ENCODE data around the gene BMPR2. TPM values are rescaled to one million over a fixed set of nuclear protein-coding genes. Genes with fewer than 3 reads are reported as not detected.
"Not testable (repeated sequence)": the region's sequence is repeated elsewhere in the genome, so short reads cannot be mapped to it uniquely, and the experiment has no call there.

The BMPR2 gene
- 10 to 100 TPM in 1 of 2 experiments, 1 to 10 TPM in 1; 7.6 to 10.8 TPM for total RNA-seq

- no peaks in the 10 kb centered on the region for H3K27me3 Mint-ChIP-seq
- peak within 1 kb of the TSS; percentile 95 for H3K4me3 Mint-ChIP-seq
- ATAC-seq (peak; percentile 86), DNase-seq (peak; percentile 90)
- intact Hi-C loops (cut with DNase I, micrococcal nuclease) = loop anchor here (1.0 to 5.0 kb wide), 12 partner anchors 79 to 1159 kb away; partner anchors contain the start of genes CARF (in 1 of the 2), CYP20A1 (in 1 of the 2), FAM117B (in 1 of the 2) and NBEAL1 (in 1 of the 2)
- H3K9me3 Mint-ChIP-seq (ENCODE audit: low read depth) = no peaks in the 10 kb centered on the region
- ChIA-PET POLR2A (no interaction called here), CTCF (no interaction called here)
- peaks cover 5% of the 10 kb centered on the region for H3K36me3 Mint-ChIP-seq (ENCODE audit: low read depth)
- H3K27ac Mint-ChIP-seq = peak within 1 kb of the TSS; percentile 94
- H3K4me1 Mint-ChIP-seq = peaks cover 23% of the 10 kb centered on the region
Observed at GRCh38 chr2:202375609-202376408, at the start of gene BMPR2. TSS of gene BMPR2 (plus strand) at chr2:202376327. CDS start at chr2:202377475, 1,148 bp downstream.

- no peak for ATAC-seq
- POLR2A ChIA-PET = no interaction called here
- intact Hi-C loops (cut with DNase I, micrococcal nuclease) = no loop called here
- no peak for DNase-seq
- no peaks in the 10 kb centered on the region for H3K9me3 Mint-ChIP-seq (ENCODE audit: low read depth)
- H3K4me1 Mint-ChIP-seq = no peaks in the 10 kb centered on the region
- no peak overlapping the region for H3K4me3 Mint-ChIP-seq
- CTCF ChIA-PET = interaction anchor here (0.8 kb wide), 1 partner anchor 274 kb away, joined by 3 read pairs; no protein-coding TSS in a partner anchor
- H3K27ac Mint-ChIP-seq = no peak overlapping the region
- peaks cover 13% of the 10 kb centered on the region for H3K36me3 Mint-ChIP-seq (ENCODE audit: low read depth)
- H3K27me3 Mint-ChIP-seq = no peaks in the 10 kb centered on the region
Observed at GRCh38 chr2:202327858-202328257, 48.3 kb upstream of the BMPR2 start.

GRCh38 chr2:202335791-202336467 is 40.2 kb upstream of the BMPR2 start:
- intact Hi-C loops (cut with DNase I, micrococcal nuclease) = no loop called here
- no peak overlapping the region for H3K27ac Mint-ChIP-seq
- DNase-seq = no peak
- ChIA-PET CTCF (interaction anchor here (0.6 to 0.8 kb wide), 3 partner anchors 17 to 31 kb away, joined by 3 read pairs; no protein-coding TSS in a partner anchor), POLR2A (no interaction called here)
- no peaks in the 10 kb centered on the region for H3K4me1 Mint-ChIP-seq
- H3K9me3 Mint-ChIP-seq (ENCODE audit: low read depth) = no peaks in the 10 kb centered on the region
- no peaks in the 10 kb centered on the region for H3K27me3 Mint-ChIP-seq
- no peaks in the 10 kb centered on the region for H3K36me3 Mint-ChIP-seq (ENCODE audit: low read depth)
- H3K4me3 Mint-ChIP-seq = no peak overlapping the region
- no peak for ATAC-seq

- Mint-ChIP-seq H3K4me1 (no peaks in the 10 kb centered on the region), H3K36me3 (ENCODE audit: low read depth) (no peaks in the 10 kb centered on the region), H3K27ac (no peak overlapping the region), H3K9me3 (ENCODE audit: low read depth) (no peaks in the 10 kb centered on the region), H3K4me3 (no peak overlapping the region), H3K27me3 (no peaks in the 10 kb centered on the region)
- intact Hi-C loops (cut with DNase I, micrococcal nuclease) = no loop called here
- no peak for ATAC-seq
- POLR2A ChIA-PET = no interaction called here
- CTCF ChIA-PET = no interaction called here
- DNase-seq = no peak
Observed at GRCh38 chr2:202337151-202337550, 39.0 kb upstream of the BMPR2 start.

GRCh38 chr2:202337706-202338346 is 38.3 kb upstream of the BMPR2 start:
- ATAC-seq (no peak), DNase-seq (no peak)
- H3K4me3 Mint-ChIP-seq = no peak overlapping the region
- intact Hi-C loops (cut with DNase I, micrococcal nuclease) = no loop called here
- no peaks in the 10 kb centered on the region for H3K27me3 Mint-ChIP-seq
- no peak overlapping the region for H3K27ac Mint-ChIP-seq
- no peaks in the 10 kb centered on the region for H3K9me3 Mint-ChIP-seq (ENCODE audit: low read depth)
- no peaks in the 10 kb centered on the region for H3K4me1 Mint-ChIP-seq
- ChIA-PET CTCF (no interaction called here), POLR2A (interaction anchor here (0.6 kb wide), 1 partner anchor 37 kb away, joined by 4 read pairs; no protein-coding TSS in a partner anchor)
- no peaks in the 10 kb centered on the region for H3K36me3 Mint-ChIP-seq (ENCODE audit: low read depth)

GRCh38 chr2:202339071-202339870 is 36.9 kb upstream of the BMPR2 start:
- ATAC-seq (no peak), DNase-seq (no peak)
- no peaks in the 10 kb centered on the region for H3K9me3 Mint-ChIP-seq (ENCODE audit: low read depth)
- intact Hi-C loops (cut with DNase I, micrococcal nuclease) = no loop called here
- H3K4me3 Mint-ChIP-seq = no peak overlapping the region
- H3K4me1 Mint-ChIP-seq = no peaks in the 10 kb centered on the region
- CTCF ChIA-PET = no interaction called here
- no peak overlapping the region for H3K27ac Mint-ChIP-seq
- H3K27me3 Mint-ChIP-seq = no peaks in the 10 kb centered on the region
- POLR2A ChIA-PET = no interaction called here
- no peaks in the 10 kb centered on the region for H3K36me3 Mint-ChIP-seq (ENCODE audit: low read depth)

GRCh38 chr2:202344178-202344577 is 31.9 kb upstream of the BMPR2 start:
- intact Hi-C loops (cut with DNase I, micrococcal nuclease) = no loop called here
- H3K27ac Mint-ChIP-seq = no peak overlapping the region
- ATAC-seq = no peak
- H3K4me1 Mint-ChIP-seq = no peaks in the 10 kb centered on the region
- POLR2A ChIA-PET = no interaction called here
- no peak for DNase-seq
- CTCF ChIA-PET = interaction anchor here (0.6 to 0.7 kb wide), 3 partner anchors 61 to 474 kb away, joined by 3 to 4 read pairs (median 3); no protein-coding TSS in a partner anchor
- H3K4me3 Mint-ChIP-seq = no peak overlapping the region
- no peaks in the 10 kb centered on the region for H3K36me3 Mint-ChIP-seq (ENCODE audit: low read depth)
- H3K27me3 Mint-ChIP-seq = no peaks in the 10 kb centered on the region
- no peaks in the 10 kb centered on the region for H3K9me3 Mint-ChIP-seq (ENCODE audit: low read depth)

- H3K4me1 Mint-ChIP-seq = no peaks in the 10 kb centered on the region
- no peaks in the 10 kb centered on the region for H3K36me3 Mint-ChIP-seq (ENCODE audit: low read depth)
- CTCF ChIA-PET = no interaction called here
- H3K27me3 Mint-ChIP-seq = no peaks in the 10 kb centered on the region
- ATAC-seq = no peak
- intact Hi-C loops (cut with DNase I, micrococcal nuclease) = no loop called here
- H3K9me3 Mint-ChIP-seq (ENCODE audit: low read depth) = no peaks in the 10 kb centered on the region
- no peak overlapping the region for H3K27ac Mint-ChIP-seq
- H3K4me3 Mint-ChIP-seq = no peak overlapping the region
- POLR2A ChIA-PET = no interaction called here
- DNase-seq = no peak
Observed at GRCh38 chr2:202346180-202346579, 29.9 kb upstream of the BMPR2 start.

- H3K9me3 Mint-ChIP-seq (ENCODE audit: low read depth) = no peaks in the 10 kb centered on the region
- POLR2A ChIA-PET = no interaction called here
- intact Hi-C loops (cut with DNase I, micrococcal nuclease) = no loop called here
- H3K36me3 Mint-ChIP-seq (ENCODE audit: low read depth) = no peaks in the 10 kb centered on the region
- H3K4me1 Mint-ChIP-seq = no peaks in the 10 kb centered on the region
- DNase-seq (no peak), ATAC-seq (no peak)
- no peaks in the 10 kb centered on the region for H3K27me3 Mint-ChIP-seq
- no peak overlapping the region for H3K27ac Mint-ChIP-seq
- H3K4me3 Mint-ChIP-seq = no peak overlapping the region
- CTCF ChIA-PET = interaction anchor here (0.8 kb wide), 1 partner anchor 17 kb away, joined by 3 read pairs; no protein-coding TSS in a partner anchor
Observed at GRCh38 chr2:202353430-202353829, 22.7 kb upstream of the BMPR2 start.

- POLR2A ChIA-PET = no interaction called here
- H3K4me1 Mint-ChIP-seq = no peaks in the 10 kb centered on the region
- DNase-seq (no peak), ATAC-seq (no peak)
- no peaks in the 10 kb centered on the region for H3K27me3 Mint-ChIP-seq
- H3K4me3 Mint-ChIP-seq = no peak overlapping the region
- CTCF ChIA-PET = no interaction called here
- intact Hi-C loops (cut with DNase I, micrococcal nuclease) = no loop called here
- no peak overlapping the region for H3K27ac Mint-ChIP-seq
- H3K9me3 Mint-ChIP-seq (ENCODE audit: low read depth) = no peaks in the 10 kb centered on the region
- H3K36me3 Mint-ChIP-seq (ENCODE audit: low read depth) = no peaks in the 10 kb centered on the region
Observed at GRCh38 chr2:202355993-202356505, 20.1 kb upstream of the BMPR2 start.

GRCh38 chr2:202358924-202359323 is 17.2 kb upstream of the BMPR2 start:
- H3K4me3 Mint-ChIP-seq; H3K4me1 Mint-ChIP-seq; H3K9me3 Mint-ChIP-seq (ENCODE audit: low read depth); DNase-seq; intact Hi-C loops (cut with DNase I, micrococcal nuclease); H3K27ac Mint-ChIP-seq; ATAC-seq; H3K36me3 Mint-ChIP-seq (ENCODE audit: low read depth); H3K27me3 Mint-ChIP-seq; POLR2A ChIA-PET: not testable (repeated sequence)
- CTCF ChIA-PET = interaction anchor here (0.6 kb wide), 1 partner anchor 252 kb away, joined by 3 read pairs; no protein-coding TSS in a partner anchor
